ENCODE data around the gene GLOD5. TPM values are rescaled to one million over a fixed set of nuclear protein-coding genes. Genes with fewer than 3 reads are reported as not detected.

The GLOD5 gene
- total and polyA plus RNA-seq, 8 donors = 0.84 to 2.5 (median 1.6) TPM

DNA sequence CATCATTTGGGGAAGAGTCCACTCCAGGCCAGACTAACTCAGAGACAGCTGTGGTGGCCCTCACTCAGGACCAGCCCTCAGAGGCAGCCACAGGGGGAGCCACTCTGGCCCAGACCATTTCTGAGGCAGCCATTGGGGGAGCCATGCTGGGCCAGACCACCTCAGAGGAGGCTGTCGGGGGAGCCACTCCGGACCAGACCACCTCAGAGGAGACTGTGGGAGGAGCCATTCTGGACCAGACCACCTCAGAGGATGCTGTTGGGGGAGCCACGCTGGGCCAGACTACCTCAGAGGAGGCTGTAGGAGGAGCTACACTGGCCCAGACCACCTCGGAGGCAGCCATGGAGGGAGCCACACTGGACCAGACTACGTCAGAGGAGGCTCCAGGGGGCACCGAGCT, 61.5 kb downstream of the GLOD5 start:
- intact Hi-C loops (cut with DNase I) = no loop called here
- TF ChIP-seq, protein P1, sequence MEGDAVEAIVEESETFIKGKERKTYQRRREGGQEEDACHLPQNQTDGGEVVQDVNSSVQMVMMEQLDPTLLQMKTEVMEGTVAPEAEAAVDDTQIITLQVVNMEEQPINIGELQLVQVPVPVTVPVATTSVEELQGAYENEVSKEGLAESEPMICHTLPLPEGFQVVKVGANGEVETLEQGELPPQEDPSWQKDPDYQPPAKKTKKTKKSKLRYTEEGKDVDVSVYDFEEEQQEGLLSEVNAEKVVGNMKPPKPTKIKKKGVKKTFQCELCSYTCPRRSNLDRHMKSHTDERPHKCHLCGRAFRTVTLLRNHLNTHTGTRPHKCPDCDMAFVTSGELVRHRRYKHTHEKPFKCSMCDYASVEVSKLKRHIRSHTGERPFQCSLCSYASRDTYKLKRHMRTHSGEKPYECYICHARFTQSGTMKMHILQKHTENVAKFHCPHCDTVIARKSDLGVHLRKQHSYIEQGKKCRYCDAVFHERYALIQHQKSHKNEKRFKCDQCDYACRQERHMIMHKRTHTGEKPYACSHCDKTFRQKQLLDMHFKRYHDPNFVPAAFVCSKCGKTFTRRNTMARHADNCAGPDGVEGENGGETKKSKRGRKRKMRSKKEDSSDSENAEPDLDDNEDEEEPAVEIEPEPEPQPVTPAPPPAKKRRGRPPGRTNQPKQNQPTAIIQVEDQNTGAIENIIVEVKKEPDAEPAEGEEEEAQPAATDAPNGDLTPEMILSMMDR (IDR thresholded peaks at IDR 0.05) = no peak
- no peak overlapping the region for H3K27ac ChIP-seq
- H3K36me3 ChIP-seq = peaks cover 0 to 54% of the 10 kb centered on the region in 2 donors
- H3K9me3 ChIP-seq = no peaks in the 10 kb centered on the region
- DNase-seq (no peak), ATAC-seq (no peak)
- H3K4me1 ChIP-seq = no peaks in the 10 kb centered on the region
- H3K4me3 ChIP-seq = no peak overlapping the region
- H3K27me3 ChIP-seq = peaks cover 0 to 20% of the 10 kb centered on the region in 2 donors

Other genes with a start within 250 kb of the GLOD5 start
- gene EBP, start 239.9 kb upstream of the GLOD5 start, total RNA-seq = 100 to 1,000 TPM in 1 of 2 donors, 10 to 100 TPM in 1; 74.2 to 200 TPM
- 10 to 100 TPM; 32.6 to 40.6 (median 33.4) TPM for gene EBP, start 239.9 kb upstream of the GLOD5 start, polyA plus RNA-seq (ENCODE audit: insufficient read length in 6 of 6)
- gene TBC1D25, start 222.0 kb upstream of the GLOD5 start, total RNA-seq = 10 to 100 TPM; 11.8 to 15.2 TPM
- 10 to 100 TPM in 2 of 6 donors, 1 to 10 TPM in 4; 8.7 to 10.9 (median 9.4) TPM for gene TBC1D25, start 222.0 kb upstream of the GLOD5 start, polyA plus RNA-seq (ENCODE audit: insufficient read length in 6 of 6)
- gene RBM3, start 187.3 kb upstream of the GLOD5 start, total RNA-seq = 100 to 1,000 TPM in 1 of 2 donors, 10 to 100 TPM in 1; 82.3 to 217 TPM
- gene RBM3, start 187.3 kb upstream of the GLOD5 start, polyA plus RNA-seq (ENCODE audit: insufficient read length in 6 of 6) = 100 to 1,000 TPM; 350 to 454 (median 390) TPM
- gene WDR13, start 164.3 kb upstream of the GLOD5 start, total RNA-seq = 100 to 1,000 TPM; 108 to 114 TPM
- 100 to 1,000 TPM in 5 of 6 donors, 10 to 100 TPM in 1; 97.5 to 145 (median 112) TPM for gene WDR13, start 164.3 kb upstream of the GLOD5 start, polyA plus RNA-seq (ENCODE audit: insufficient read length in 6 of 6)
- 10 to 100 TPM; 16.4 to 49.1 TPM for gene WAS, start 77.9 kb upstream of the GLOD5 start, total RNA-seq
- gene WAS, start 77.9 kb upstream of the GLOD5 start, polyA plus RNA-seq (ENCODE audit: insufficient read length in 6 of 6) = 1 to 10 TPM; 4.1 to 5.1 (median 4.3) TPM
- gene SUV39H1, start 65.0 kb upstream of the GLOD5 start, total RNA-seq = 1 to 10 TPM; 5.0 to 6.2 TPM
- gene SUV39H1, start 65.0 kb upstream of the GLOD5 start, polyA plus RNA-seq (ENCODE audit: insufficient read length in 6 of 6) = 1 to 10 TPM; 6.0 to 8.4 (median 6.7) TPM
- under 1 TPM; 0.47 to 0.55 TPM for gene GATA1, start 24.8 kb downstream of the GLOD5 start, total RNA-seq
- 1 to 10 TPM in 3 of 6 donors, under 1 TPM in 3; 0.65 to 1.3 (median 0.97) TPM for gene GATA1, start 24.8 kb downstream of the GLOD5 start, polyA plus RNA-seq (ENCODE audit: insufficient read length in 6 of 6)
- gene HDAC6, start 40.3 kb downstream of the GLOD5 start, total RNA-seq = 10 to 100 TPM; 76.7 to 82.9 TPM
- gene HDAC6, start 40.3 kb downstream of the GLOD5 start, polyA plus RNA-seq (ENCODE audit: insufficient read length in 6 of 6) = 100 to 1,000 TPM; 149 to 199 (median 166) TPM
- not detected for gene ERAS, start 64.8 kb downstream of the GLOD5 start, total RNA-seq
- gene ERAS, start 64.8 kb downstream of the GLOD5 start, polyA plus RNA-seq (ENCODE audit: insufficient read length in 6 of 6) = under 1 TPM in 5 of 6 donors, not detected in 1; 0.14 to 0.52 (median 0.26) TPM
- 1 to 10 TPM; 2.3 to 3.9 TPM for gene PCSK1N, start 73.9 kb downstream of the GLOD5 start, total RNA-seq
- gene PCSK1N, start 73.9 kb downstream of the GLOD5 start, polyA plus RNA-seq (ENCODE audit: insufficient read length in 6 of 6) = 1 to 10 TPM; 1.4 to 4.9 (median 3.4) TPM
- gene TIMM17B, start 136.0 kb downstream of the GLOD5 start, total RNA-seq = 10 to 100 TPM; 36.7 to 41.0 TPM
- 10 to 100 TPM; 29.5 to 36.0 (median 33.4) TPM for gene TIMM17B, start 136.0 kb downstream of the GLOD5 start, polyA plus RNA-seq (ENCODE audit: insufficient read length in 6 of 6)
- 10 to 100 TPM; 56.3 to 68.2 TPM for gene PQBP1, start 136.2 kb downstream of the GLOD5 start, total RNA-seq
- 10 to 100 TPM; 74.0 to 84.6 (median 79.8) TPM for gene PQBP1, start 136.2 kb downstream of the GLOD5 start, polyA plus RNA-seq (ENCODE audit: insufficient read length in 6 of 6)
- 10 to 100 TPM; 38.0 to 39.4 TPM for gene SLC35A2, start 149.9 kb downstream of the GLOD5 start, total RNA-seq
- 10 to 100 TPM; 21.5 to 27.2 (median 22.6) TPM for gene SLC35A2, start 149.9 kb downstream of the GLOD5 start, polyA plus RNA-seq (ENCODE audit: insufficient read length in 6 of 6)
- gene PIM2, start 157.3 kb downstream of the GLOD5 start, total RNA-seq = 10 to 100 TPM; 14.2 to 17.7 TPM
- 1 to 10 TPM; 4.6 to 8.3 (median 5.0) TPM for gene PIM2, start 157.3 kb downstream of the GLOD5 start, polyA plus RNA-seq (ENCODE audit: insufficient read length in 6 of 6)
- 10 to 100 TPM; 38.1 to 41.7 TPM for gene OTUD5, start 195.9 kb downstream of the GLOD5 start, total RNA-seq
- 10 to 100 TPM; 56.4 to 60.4 (median 59.6) TPM for gene OTUD5, start 195.9 kb downstream of the GLOD5 start, polyA plus RNA-seq (ENCODE audit: insufficient read length in 6 of 6)
- 1 to 10 TPM; 2.3 to 4.3 TPM for gene KCND1, start 210.1 kb downstream of the GLOD5 start, total RNA-seq
- 1 to 10 TPM; 4.0 to 5.7 (median 4.5) TPM for gene KCND1, start 210.1 kb downstream of the GLOD5 start, polyA plus RNA-seq (ENCODE audit: insufficient read length in 6 of 6)
- gene GRIPAP1, start 240.5 kb downstream of the GLOD5 start, total RNA-seq = 10 to 100 TPM; 36.1 to 52.2 TPM
- 10 to 100 TPM; 49.1 to 67.1 (median 61.3) TPM for gene GRIPAP1, start 240.5 kb downstream of the GLOD5 start, polyA plus RNA-seq (ENCODE audit: insufficient read length in 6 of 6)

All from left lung (tissue), 10 donors.